GM12891 (cell line): ENCODE measurements around the gene ZNF70.

Source experiments
- POLR2A ChIP-seq: IDR thresholded peaks from 2 replicates; pipeline ENCODE4 v1.6.1; 2011; ENCODE audit warnings: low read depth, low read length, control low read depth
- POLR2AphosphoS5 ChIP-seq: IDR thresholded peaks from 2 replicates; pipeline ENCODE4 v1.6.1; 2011; ENCODE audit warnings: low read depth, low read length, control low read depth
- SPI1 ChIP-seq: IDR thresholded peaks from 2 replicates; pipeline ENCODE4 v1.6.1; 2011; ENCODE audit warnings: low read depth, low read length, control low read depth
- TAF1 ChIP-seq: IDR thresholded peaks from 2 replicates; pipeline ENCODE4 v1.6.1; 2011; ENCODE audit warnings: low read depth, low read length, control low read depth

DNA sequence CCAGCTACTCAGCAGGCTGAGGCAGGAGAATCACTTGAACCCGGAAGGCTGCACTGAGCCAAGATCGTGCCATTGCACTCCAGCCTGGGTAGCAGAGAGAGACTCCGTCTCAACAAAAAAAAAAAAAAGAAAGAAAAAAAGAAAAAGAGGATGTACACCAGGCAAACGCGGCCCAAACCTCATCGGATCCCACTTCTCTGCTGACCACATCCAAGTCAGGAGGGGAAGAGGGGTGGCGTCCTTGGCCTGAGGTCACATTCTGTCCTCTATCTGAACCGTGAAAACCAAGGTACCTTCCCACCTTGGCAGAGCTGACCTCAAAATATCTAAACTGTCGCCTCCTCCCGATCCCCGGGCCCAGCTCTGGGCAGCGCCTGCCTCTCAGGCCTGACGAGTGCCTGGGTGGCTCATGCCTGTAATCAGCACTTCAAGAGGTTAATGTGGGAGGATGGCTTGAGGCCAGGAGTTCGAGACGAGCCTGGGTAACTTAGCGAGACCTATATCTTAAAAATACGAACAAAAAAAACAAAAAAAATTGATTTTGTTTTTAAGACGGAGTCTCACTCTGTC, 35.0 kb downstream of the ZNF70 start:
- TF ChIP-seq POLR2A (no peak), TAF1 (no peak), SPI1 (no peak), POLR2AphosphoS5 (no peak)
